GM19324 (cell line): ENCODE data around the gene KIF26B.

Experiments used
- ATAC-seq: cut with Tn5 transposase; IDR thresholded peaks from one replicate; pipeline ENCODE4 v1.9.1; 2021; ENCODE audit warnings: mild to moderate bottlenecking, moderate library complexity; ENCODE audit not compliant: unreplicated experiment, low FRiP score

The KIF26B gene

DNA sequence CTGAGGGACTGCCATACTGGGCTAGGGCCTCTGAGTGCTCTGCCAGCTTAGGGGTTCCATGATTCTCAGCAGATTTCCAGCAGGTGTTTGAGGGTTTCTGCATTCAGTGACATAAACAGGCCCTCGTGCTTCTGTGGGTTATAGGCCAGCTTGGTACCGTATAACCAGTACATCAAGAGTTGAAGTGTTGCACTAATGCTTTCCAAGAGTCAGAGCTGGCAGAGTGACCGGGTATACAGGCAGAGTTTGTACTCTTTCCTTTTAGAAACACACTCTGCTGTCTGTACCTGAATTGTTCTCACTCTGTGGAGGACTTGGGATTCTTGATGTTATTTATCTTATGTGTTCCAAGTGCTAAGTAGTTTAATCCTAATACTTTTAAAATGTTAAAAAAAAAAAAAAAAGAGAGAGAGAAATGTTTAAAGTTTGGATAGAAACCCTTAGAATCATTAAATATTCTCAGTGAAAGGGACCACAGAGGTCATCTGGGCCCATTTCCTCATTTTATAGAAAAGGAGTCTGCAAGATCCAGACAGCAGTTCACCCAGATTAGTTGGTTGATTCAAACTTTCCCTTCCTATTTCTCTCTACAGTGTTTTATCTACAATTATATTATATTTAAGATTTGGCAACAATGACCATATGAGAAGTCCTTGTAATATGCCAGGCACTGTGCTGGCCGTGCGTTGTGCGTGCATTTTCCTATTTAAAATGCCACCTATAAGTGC is 325.8 kb downstream of the KIF26B start:
- ATAC-seq = no peak

DNA sequence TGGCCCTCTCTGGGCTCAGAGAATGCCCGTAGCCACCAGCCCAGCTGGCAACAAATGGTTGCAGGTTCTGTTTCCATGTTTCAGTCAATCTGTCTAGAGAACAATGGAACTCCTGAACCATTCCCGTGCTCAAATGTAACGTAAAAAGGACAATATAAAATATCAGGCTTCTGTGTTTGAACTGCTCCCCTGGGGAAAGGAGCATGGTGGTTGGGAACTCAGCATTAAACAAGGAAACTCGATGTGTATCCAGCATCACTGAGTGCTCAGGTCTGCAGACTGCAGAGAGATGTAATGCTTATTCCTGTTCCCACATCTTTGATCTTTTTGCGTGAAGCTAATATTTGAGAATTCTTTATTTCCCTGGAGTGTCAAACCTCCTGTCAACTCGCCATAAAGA is 326.5 kb downstream of the KIF26B start:
- ATAC-seq = no peak

DNA sequence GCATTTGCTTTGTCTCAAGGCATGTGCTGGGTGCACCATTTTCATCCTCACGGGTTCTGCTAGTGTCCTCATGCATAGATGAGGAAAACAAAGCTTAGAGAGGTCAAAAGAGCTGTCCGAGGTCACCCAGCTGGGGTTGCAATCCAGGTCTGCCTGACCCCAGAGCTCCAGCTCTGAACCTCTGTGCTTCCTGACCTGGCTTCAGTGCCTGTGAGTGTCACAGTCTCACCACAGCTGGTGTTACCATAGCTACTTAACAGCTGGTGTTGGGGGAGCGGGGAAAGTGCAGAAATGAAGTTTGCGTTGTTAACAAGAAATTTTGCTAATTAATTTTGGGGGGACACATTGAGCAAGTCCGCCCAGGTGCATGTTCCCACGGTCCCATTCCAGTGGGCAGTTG is 328.5 kb downstream of the KIF26B start:
- no peak for ATAC-seq

DNA sequence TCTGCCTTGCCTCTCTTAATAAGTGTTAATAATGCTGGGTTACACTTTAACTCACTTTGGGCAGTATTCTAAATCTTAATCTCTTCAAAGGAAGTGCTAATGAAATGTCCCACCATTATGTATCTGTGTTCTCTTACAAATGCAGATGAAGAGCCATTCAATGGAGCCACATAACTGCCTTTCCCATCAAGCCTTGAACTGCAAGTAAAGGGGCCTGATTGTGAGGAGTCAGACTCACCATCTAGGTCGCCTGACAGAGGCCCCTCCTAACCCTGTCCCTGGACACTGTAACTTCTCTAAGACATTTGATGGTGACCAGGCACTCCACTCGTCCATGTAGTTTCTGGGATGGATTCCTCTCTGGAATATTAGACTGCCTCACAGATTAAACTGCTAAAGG is 329.4 kb downstream of the KIF26B start:
- ATAC-seq = no peak

DNA sequence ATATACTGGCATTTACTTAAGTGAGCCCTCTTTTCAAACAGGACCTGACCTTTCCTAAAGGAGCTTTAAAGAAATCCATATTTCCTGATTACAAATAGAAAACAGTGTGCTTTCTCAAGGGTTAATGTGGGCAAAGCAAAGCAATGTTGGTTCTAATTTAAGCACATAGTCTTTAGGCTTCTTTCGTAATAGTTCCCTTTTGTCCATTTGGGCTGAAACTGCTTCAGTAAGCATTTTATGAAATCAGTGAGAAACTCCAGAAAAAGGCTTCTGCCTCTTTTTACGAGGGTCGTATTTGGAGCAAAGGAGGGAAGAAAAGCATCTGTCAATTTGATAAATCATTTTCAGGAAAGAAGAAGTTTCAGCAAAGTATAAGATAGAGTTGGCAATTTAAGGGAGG is 331.2 kb downstream of the KIF26B start:
- no peak for ATAC-seq

DNA sequence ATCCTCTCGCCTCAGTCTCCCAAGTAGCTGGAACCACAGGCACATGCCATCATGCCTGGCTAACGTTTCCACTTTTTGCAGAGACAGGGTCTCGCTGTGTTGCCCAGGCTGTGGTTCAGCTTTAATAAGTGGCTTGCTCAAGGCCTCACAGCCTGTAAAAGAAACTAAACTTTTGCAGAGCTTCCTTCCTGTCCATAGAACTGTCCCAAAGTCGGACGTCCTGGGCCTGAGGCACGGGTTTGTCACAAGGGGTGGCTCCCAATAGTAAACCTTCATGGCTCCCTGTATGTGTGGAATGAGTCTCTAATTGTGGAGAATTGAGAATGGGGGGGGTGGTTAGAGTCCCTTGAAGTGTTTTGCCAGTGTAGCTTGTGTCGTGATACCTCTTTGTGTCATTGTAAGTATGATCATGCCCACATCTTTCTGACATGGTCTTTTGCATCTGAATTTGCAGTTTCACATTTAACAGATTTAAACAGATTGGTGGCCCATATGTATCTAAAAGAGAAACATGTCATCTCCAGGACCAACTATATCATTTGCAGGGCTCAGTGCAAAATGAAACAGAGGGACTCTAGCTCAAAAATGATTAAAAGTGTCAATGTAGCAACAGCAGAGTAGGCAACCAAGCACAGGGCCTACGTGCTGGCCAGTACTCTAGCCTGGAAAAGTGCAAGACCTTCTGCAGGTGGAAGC is 332.1 kb downstream of the KIF26B start:
- no peak for ATAC-seq

DNA sequence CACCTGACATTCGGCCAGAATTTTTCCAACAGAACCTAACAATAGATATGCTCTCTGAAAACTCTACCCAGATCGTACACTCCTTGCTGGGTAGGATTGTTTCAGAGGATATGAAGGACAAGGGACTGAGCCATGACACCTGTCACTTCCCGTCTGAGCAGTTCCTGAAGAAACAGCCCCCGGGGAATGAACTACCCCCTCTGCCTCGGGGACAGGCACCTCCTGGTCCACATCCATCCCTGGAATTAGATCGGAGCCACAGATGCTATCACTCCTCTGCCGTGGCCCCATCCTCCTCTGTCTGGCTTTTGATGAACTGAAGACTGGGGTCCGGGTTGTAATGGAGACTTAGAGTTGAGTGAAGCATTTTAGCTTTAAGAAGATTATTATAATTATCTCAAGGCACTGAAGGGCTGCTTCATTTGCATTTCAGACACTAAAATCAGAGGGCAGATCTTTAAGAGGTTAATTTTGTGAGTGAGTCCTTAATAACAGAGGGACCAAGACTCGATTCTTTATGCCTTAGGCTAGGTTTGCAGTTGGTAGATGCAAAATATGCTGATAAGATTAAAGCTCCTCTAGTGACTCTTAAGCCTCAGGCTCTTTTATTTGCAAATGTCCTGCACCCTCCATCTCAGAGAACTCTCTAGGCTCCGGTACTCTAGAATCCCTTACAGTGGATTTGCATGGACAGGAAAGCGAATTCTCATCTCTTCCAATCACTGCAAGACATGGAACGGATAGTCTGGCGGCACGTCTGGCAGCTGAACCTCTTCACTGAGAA is 333.8 kb downstream of the KIF26B start:
- ATAC-seq = no peak

DNA sequence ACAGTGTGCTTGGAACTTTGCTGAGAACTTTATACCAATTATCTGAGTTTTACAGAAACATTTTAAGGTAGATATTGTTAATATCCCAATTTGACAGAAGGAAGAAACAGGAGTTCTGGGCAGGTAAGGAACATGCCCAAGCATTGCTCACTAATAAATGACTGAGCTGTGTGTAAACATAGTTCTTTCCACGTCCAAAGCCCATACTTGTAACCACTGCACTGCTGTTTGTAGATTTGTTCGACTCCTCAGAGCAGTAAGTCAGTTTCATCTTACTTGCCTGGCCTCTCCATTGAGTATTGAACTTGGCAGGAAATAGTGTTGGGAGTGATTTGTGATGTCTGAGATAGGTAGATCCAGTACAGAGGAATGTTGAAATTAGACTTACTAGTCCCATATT is 335.1 kb downstream of the KIF26B start:
- no peak for ATAC-seq

DNA sequence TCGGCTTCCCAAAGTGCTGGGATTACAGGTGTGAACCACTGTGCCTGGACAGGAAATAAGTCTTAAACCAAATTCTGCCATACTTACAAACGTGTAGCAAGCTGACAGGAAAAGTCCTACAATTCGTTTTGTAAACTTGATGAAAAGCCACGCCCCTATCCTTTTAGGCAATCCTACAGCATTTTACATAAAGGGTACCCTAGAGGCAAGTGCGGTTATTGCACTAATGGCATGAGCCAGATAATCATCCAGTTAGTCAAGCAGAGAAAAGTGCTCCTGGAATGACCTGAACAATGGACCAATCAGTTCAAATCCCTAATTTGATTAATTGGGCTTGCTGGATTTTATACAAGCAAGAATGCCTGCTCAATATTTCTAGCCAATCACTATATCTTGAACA is 338.2 kb downstream of the KIF26B start:
- no peak for ATAC-seq

DNA sequence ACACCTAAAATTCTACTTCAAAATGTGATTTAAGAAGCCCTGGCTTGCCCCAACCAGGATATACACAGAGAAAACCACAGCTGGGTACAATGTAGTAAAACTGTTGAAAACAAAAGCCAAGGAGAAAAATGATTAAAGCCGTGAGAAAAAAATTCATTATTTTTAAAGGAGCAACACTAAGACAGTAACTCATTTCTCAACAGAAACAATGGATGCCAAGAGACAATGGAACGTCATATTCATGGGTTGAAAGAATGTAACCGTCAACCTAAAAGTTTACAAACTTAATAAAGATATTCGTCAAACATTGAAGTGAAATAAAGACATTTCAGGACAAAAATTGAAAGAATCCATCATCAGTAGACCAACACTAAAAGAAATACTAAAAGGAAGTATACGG is 340.9 kb downstream of the KIF26B start:
- ATAC-seq = no peak

DNA sequence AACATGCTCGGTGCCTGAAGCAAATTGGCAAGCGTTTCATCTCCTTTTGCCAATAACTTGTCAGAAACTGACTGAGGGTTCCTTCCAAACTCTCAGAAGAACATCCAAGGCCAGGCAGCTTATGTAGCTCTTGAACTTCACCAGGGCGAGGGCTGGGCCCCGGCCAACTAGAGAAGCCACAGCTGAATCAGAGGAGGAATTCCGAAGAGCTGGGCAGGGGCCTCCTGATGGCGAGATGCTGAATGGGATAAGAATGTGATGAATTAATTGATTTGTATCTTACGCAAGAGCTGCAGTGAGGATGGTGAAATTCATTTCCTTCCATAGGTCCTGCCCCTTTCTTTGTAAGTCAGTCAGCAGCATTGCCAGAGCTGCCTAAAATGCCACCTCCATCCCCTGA is 345.8 kb downstream of the KIF26B start:
- ATAC-seq = no peak

DNA sequence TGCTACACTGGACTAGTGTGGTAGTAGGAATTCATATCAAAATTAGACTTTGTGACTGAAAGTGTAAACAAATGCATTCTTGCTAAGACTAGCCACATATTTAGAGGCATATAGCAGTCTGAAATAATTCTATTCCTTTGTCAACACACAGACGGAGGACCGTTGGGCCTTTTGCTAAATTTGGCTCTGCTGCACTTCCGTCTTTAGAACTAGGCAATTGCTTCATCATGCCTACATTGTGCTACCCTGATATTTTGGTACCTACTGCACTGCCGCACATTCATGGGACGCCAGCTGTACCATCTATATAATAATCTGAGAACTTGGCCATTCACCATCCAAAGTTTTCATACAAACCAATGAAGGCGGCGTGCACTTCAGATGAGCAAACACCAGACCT is 346.8 kb downstream of the KIF26B start:
- ATAC-seq = no peak

DNA sequence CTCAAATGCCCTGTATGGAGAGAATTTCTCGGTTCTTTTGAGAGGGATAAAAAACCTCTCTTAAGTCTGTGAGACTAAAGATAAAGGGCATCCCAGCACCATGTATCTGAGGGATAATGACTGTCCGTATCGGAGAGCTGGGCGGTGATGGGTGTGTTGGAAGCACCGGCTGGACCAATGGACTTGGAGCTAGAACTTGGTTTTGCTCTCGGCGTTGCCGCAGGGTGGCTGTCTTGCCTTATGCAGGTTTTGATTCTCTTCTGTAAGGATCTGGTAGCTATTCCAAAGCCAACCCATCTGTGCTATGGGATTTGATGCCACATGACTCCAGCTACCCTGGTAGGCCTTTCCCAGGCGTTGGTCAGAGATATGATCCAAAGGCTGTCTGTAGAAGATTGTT is 348.8 kb downstream of the KIF26B start:
- no peak for ATAC-seq

DNA sequence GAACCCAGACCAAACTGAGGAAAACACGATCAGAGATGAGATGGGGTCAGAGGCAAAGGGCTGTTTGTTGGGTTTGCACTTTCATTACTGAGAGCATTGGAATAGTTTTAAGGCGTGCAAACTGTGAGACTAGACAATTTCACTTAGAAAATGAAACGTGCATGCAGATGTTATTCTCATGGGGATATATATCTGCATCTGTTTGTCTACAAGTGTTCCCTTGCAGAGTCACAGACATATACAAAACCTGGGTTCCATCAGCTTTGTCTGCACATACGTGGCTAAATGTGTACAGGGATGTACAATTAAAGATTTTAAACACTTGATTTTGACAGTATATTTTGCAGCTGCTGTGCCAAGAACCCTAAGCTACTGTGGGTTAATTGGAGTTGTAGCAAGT is 355.4 kb downstream of the KIF26B start:
- no peak for ATAC-seq

DNA sequence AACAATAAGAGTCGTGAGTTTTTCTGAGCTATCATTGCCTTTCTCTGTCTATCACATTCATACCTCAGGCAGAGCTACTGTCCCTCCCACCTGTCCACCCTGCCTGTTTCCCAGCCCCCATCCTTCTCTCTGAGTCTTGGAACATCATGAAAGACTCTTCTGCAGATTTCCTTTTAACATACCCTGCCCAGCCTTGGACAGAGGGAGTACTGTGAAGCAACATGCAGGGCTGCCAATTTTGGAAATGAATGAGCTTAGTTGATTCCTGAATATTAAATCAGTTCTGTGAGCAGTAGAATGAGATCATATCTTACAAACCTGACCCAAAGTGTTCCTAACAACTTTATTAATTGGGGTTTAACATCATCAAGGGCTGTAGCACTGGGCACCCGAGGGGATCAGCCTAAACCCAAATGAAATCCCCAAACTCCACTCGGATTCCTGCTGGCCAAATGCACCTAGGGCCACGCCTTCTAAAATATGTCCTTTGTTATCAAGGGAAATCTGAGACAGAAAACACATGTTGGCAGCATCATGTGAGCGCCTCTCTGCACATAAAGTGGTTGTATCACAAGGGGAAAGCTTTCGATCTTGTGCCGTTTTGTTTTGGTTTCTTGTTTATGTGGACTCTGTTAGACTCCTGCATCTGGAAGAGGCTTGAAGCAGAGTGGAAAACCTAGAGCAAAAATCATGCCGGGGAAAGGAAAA is 357.6 kb downstream of the KIF26B start:
- no peak for ATAC-seq

DNA sequence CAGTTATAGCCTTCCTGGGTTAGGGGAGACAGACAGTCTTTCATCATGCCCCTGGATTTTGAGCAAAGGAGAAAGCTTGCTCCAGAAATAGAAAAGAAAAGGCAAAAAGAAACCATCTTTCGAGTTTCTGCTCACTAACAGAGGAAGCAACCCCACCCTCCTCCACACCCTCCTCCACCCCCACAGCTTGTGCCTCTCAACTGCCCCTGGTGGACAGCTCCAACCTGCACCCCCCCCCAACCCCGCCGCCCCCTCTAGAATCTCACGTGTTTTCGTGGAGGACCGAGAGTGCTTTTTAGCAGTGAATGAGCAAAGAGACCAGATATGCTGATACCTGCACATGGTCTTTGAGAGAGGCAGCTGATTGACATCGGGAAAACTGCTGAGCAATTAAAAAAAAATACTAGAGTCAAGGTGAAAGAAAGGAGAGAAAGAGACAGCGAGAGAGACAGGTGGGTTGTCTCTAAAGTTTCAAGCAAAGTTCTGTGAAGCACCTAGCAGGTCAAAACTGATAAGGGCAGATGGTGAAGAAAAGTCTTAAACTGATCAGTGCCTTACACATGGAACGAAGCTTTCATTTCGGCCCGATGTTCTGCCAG is 358.3 kb downstream of the KIF26B start:
- no peak for ATAC-seq

DNA sequence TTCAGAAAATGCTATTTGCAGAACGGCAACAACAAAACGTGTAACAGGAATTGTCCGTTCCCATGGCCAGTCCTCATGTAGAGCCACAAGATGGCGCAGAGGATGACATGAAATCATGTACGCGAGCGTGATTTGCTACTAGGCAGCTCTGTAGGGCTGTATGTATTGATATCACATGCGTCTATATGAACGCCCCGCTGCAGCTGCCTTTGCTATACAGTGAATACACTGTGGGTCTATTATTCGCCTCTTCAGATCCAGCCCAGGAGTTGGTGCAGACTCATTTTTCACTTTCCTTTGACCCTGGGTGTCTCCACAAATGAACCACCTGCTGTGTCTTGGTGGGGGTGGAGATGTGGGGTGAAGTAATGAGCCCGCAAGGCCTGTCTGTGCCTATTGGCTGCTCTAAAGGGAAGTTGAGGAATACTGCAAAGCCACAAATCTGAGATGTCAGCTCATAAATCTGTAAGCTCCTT is 361.5 kb downstream of the KIF26B start:
- no peak for ATAC-seq

DNA sequence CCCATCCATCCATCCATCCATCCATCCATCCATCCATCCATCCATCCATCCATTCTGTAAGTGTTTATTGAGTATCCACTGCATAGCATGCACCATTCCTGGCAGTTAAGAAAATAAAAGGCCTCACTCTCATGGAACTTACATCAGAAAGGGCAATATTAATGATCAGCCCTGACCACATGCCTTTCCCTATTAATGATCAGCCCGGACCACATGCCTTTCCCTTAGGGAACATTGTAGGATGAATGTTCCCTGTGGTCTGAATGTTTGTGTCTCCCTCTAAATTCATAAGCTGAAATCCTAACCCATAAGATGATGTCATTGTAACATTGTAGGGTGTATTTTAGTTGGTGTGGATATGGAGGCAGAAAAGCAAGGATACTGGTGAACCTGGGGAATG is 365.8 kb downstream of the KIF26B start:
- ATAC-seq = no peak

DNA sequence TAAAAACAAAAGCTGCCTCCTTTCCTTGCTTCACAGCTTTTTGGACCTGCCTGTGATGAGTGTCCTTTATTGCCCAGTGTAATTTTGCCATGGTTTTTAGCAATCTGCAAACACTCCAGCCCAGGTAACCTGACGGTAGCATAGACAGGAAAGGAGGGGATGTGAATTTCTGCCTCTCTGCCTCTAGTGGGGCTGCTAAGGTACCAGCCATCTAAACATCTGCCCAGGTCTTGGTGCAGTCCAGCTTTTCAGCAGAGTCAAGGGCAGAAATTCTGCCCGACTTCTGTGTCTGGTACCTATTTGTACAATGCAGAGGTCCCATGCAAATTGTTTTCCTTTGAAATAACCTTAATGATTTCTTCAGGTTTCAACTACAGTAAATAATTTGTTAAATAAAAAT is 371.4 kb downstream of the KIF26B start:
- ATAC-seq = no peak

DNA sequence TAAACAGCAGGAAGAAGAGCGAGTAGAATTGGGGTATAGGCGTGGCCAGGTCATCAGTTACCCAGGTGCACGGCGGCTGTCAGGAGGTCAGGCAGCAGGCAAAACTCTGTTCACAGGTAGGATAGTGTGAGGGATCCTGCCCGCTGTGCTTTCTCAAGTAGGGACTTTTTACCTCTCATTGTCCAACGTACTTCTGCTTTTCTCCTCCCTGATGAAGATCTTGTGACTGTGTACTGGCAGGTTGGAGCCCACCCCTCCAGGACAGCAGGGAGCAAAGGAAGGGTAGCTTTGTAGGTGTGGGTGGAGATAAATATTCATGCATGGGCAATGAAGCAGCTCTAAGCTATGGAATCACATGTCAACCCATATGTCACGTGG is 373.5 kb downstream of the KIF26B start:
- no peak for ATAC-seq

DNA sequence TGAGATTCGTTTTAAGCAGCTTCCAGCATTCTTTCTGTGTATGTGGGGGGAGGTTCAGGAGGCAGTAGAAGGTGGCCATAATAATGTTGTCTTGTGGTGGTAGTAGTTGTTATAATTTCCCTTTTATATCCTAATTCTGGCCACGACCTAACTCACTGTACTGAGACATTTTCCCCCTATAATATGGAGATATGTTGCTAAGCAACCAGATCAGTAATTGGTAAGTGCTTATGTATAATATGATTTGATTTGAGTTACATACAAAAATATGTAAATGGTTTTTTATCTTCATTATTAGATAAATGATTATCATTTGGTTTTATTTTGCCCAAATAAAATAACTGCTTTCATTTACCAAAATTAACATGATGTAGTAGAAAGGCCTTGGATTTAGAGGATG is 376.2 kb downstream of the KIF26B start:
- no peak for ATAC-seq
